IMR-90 (cell line): ENCODE results near the gene GRN. TPM values are rescaled to one million over a fixed set of nuclear protein-coding genes. Genes with fewer than 3 reads are reported as not detected.

ENCODE experiments used
- ATAC-seq: fragments of 200-7000 bp; cut with Tn5 transposase; 2 replicates; pipeline ENCODE4 v1.9.1; 2020; ENCODE audit warnings: low read depth, mild to moderate bottlenecking, moderate library complexity
- BruUV-seq: library from RNA; stranded (reverse); fragments of 400-500 nt; replicated peaks from 2 replicates; lab custom pipeline; 2021; lab: Mats Ljungman, UMichigan
- CTCF ChIA-PET: fragments of 300-600 bp; formaldehyde crosslinking; extraction: SDS; loops from one replicate; lab custom pipeline; 2021; ENCODE audit warnings: antibody characterized with exemption; lab: Yijun Ruan, JAX
- POLR2A ChIA-PET: fragments of 300-600 bp; sonication (Branson Sonifier 250); formaldehyde crosslinking; loops from one replicate; lab custom pipeline; 2022; ENCODE audit warnings: antibody characterized with exemption; ENCODE audit not compliant: unreplicated experiment; lab: Charles Lee
- DNase-seq: peaks from one replicate; pipeline ENCODE4 v3.0.0; 2013
- H2AFZ ChIP-seq: replicated peaks from 2 replicates; pipeline ENCODE3; 2013; ENCODE audit warnings: low read length, mild to moderate bottlenecking; ENCODE audit not compliant: poor library complexity
- H2AK5ac ChIP-seq: 2 replicates; pipeline ENCODE4 v1.6.1; 2013; ENCODE audit warnings: low read depth, low read length, inconsistent platforms
- H2AK9ac ChIP-seq: replicated peaks from 2 replicates; pipeline ENCODE3; 2013; ENCODE audit warnings: mild to moderate bottlenecking, low read depth, low read length, moderate library complexity; ENCODE audit not compliant: poor library complexity
- H2BK120ac ChIP-seq: 2 replicates; pipeline ENCODE4 v1.6.1; 2013; ENCODE audit warnings: low read depth, low read length, inconsistent platforms
- H2BK15ac ChIP-seq: 3 replicates; pipeline ENCODE4 v1.6.1; 2013; ENCODE audit warnings: low read depth, low read length, inconsistent platforms
- H2BK20ac ChIP-seq: 2 replicates; pipeline ENCODE4 v1.6.1; 2013; ENCODE audit warnings: low read depth, mild to moderate bottlenecking, inconsistent platforms, low read length, moderate library complexity
- H2BK5ac ChIP-seq: 2 replicates; pipeline ENCODE4 v1.6.1; 2013; ENCODE audit warnings: mild to moderate bottlenecking, low read depth, low read length, inconsistent platforms; ENCODE audit not compliant: poor library complexity, severe bottlenecking
- H3K14ac ChIP-seq: replicated peaks from 2 replicates; pipeline ENCODE4 v1.6.1; 2013; ENCODE audit warnings: low read depth, low read length, inconsistent platforms
- H3K18ac ChIP-seq: 2 replicates; pipeline ENCODE4 v1.6.1; 2013; ENCODE audit warnings: low read depth, low read length, control low read depth
- H3K23ac ChIP-seq: 2 replicates; pipeline ENCODE4 v1.6.1; 2013; ENCODE audit warnings: low read depth, low read length, inconsistent platforms
- H3K27ac ChIP-seq: 2 replicates; pipeline ENCODE4 v1.5.1; 2013; ENCODE audit warnings: mild to moderate bottlenecking, control low read depth, low read length; ENCODE audit not compliant: insufficient read depth
- H3K27me3 ChIP-seq: 2 replicates; pipeline ENCODE4 v1.6.1; 2013; ENCODE audit warnings: low read length; ENCODE audit not compliant: control insufficient read depth, insufficient read depth
- H3K36me3 ChIP-seq: 2 replicates; pipeline ENCODE4 v1.6.1; 2013; ENCODE audit warnings: low read length, mixed read lengths; ENCODE audit not compliant: control insufficient read depth, insufficient read depth
- H3K4ac ChIP-seq: 2 replicates; pipeline ENCODE4 v1.6.1; 2013; ENCODE audit warnings: low read depth, low read length, inconsistent platforms
- H3K4me1 ChIP-seq: 2 replicates; pipeline ENCODE4 v1.6.1; 2013; ENCODE audit warnings: low read length, mixed read lengths; ENCODE audit not compliant: control insufficient read depth, insufficient read depth
- H3K4me2 ChIP-seq: 2 replicates; pipeline ENCODE4 v1.6.1; 2013; ENCODE audit warnings: low read depth, mild to moderate bottlenecking, control low read depth, low read length, moderate library complexity
- H3K4me3 ChIP-seq: 2 replicates; pipeline ENCODE4 v1.5.1; 2013; ENCODE audit warnings: low read depth, mild to moderate bottlenecking, control low read depth, low read length, moderate library complexity; ENCODE audit not compliant: insufficient read depth
- H3K56ac ChIP-seq: 2 replicates; pipeline ENCODE4 v1.6.1; 2013; ENCODE audit warnings: low read length, inconsistent platforms; ENCODE audit not compliant: insufficient read depth; ENCODE audit errors: extremely low read depth
- H3K79me1 ChIP-seq, 2 experiments: 2 replicates each; pipeline ENCODE4 v1.6.1; 2013; ENCODE audit warnings: low read length in 2 of 2, inconsistent platforms in 1 of 2, low read depth in 1 of 2
- H3K9ac ChIP-seq: 2 replicates; pipeline ENCODE4 v1.6.1; 2013; ENCODE audit warnings: low read depth, low read length, control low read depth
- H3K9me1 ChIP-seq: 2 replicates; pipeline ENCODE4 v1.6.1; 2013; ENCODE audit warnings: low read length, inconsistent platforms; ENCODE audit not compliant: insufficient read depth
- H3K9me3 ChIP-seq: 2 replicates; pipeline ENCODE4 v1.6.1; 2013; ENCODE audit warnings: low read length; ENCODE audit not compliant: control insufficient read depth, insufficient read depth
- H4K20me1 ChIP-seq: 2 replicates; pipeline ENCODE4 v1.6.1; 2013; ENCODE audit warnings: low read length, inconsistent platforms; ENCODE audit not compliant: insufficient read depth
- H4K5ac ChIP-seq: 2 replicates; pipeline ENCODE4 v1.6.1; 2013; ENCODE audit warnings: mild to moderate bottlenecking, low read depth, low read length, control low read depth
- H4K8ac ChIP-seq, 2 experiments: 2 replicates each; pipeline ENCODE4 v1.6.1; 2013; ENCODE audit warnings: low read depth in 2 of 2, low read length in 2 of 2, control low read depth in 1 of 2, inconsistent platforms in 1 of 2
- H4K91ac ChIP-seq: 2 replicates; pipeline ENCODE4 v1.6.1; 2013; ENCODE audit warnings: low read depth, low read length, inconsistent platforms; ENCODE audit not compliant: insufficient read depth
- BHLHE40 ChIP-seq: fragments of 150-350 bp; IDR thresholded peaks from 2 replicates; pipeline ENCODE4 v1.6.1; 2016; ENCODE audit warnings: mild to moderate bottlenecking, low read depth, low read length
- CHD1 ChIP-seq: IDR thresholded peaks from 2 replicates; pipeline ENCODE4 v1.6.1; 2012; ENCODE audit warnings: low read depth, low read length, improper control_type of control experiment
- MAZ ChIP-seq: IDR thresholded peaks from 2 replicates; pipeline ENCODE4 v1.6.1; 2012; ENCODE audit warnings: low read depth, mild to moderate bottlenecking, low read length, improper control_type of control experiment, moderate library complexity, borderline replicate concordance
- NFE2L2 ChIP-seq: fragments of 150-350 bp; IDR thresholded peaks from 2 replicates; pipeline ENCODE4 v1.6.1; 2016; ENCODE audit warnings: low read depth, mild to moderate bottlenecking, low read length
- WGBS, 2 experiments: methylation state at CpG; one replicate each; pipeline versions ENCODE4 v1.1.5 to v1.1.7; 2013; ENCODE audit warnings: missing lambda C conversion rate in 2 of 2; ENCODE audit not compliant: insufficient read length in 1 of 2; ENCODE audit errors: extremely low coverage in 2 of 2; 5-methylcytosine and 5-hydroxymethylcytosine counted together
- dilution Hi-C: fragments of 300-500 bp; cut with HindIII; formaldehyde crosslinking; loops from one replicate; pipeline ENCODE4 v1.14.3; 2018; ENCODE audit warnings: low sequenced_read_pairs; ENCODE audit not compliant: unreplicated experiment
- in situ Hi-C: fragments of 300-500 bp; cut with MboI; formaldehyde crosslinking; loops from 3 replicates; pipeline ENCODE4 v1.14.3; 2019; ENCODE audit warnings: low sequenced_read_pairs, inconsistent platforms, mixed read lengths
- intact Hi-C: fragments of 100-400 bp; cut with micrococcal nuclease; formaldehyde crosslinking; loops from 2 replicates; pipeline ENCODE4 v1.10.0; 2022
- polyA plus RNA-seq, 3 experiments: library from polyadenylated mRNA; depleted of rRNA; stranded (reverse); fragments of >200 nt; gene quantifications; 2 replicates each; pipeline ENCODE4 v1.2.3, GENCODE V29; 2012; ENCODE audit warnings: low replicate concordance in 1 of 3
- total RNA-seq: library from RNA; depleted of rRNA; stranded (reverse); fragments of >200 nt; gene quantifications from 2 replicates; pipeline ENCODE4 v1.2.3, GENCODE V29; 2012

GRN gene
- total and polyA plus RNA-seq, 2 of the 4 experiments (the other 2 are of a cell fraction), result 38.9 to 494 TPM

GRCh38 chr17:44335564-44335963 lies 9.5 kb upstream of the GRN start:
- TF ChIP-seq MAZ (no peak), NFE2L2 (no peak), CHD1 (no peak), BHLHE40 (no peak)
- in situ Hi-C loops, result no loop called here

More at GRCh38 chr17:44335564-44335963, 9.5 kb upstream of the GRN start:
- dilution Hi-C loops (no loop called here), intact Hi-C loops (no loop called here)
- no peak overlapping the region for H2AK5ac ChIP-seq
- no CpG with 5 or more reads among the region's 3 CpGs for WGBS, 2 experiments
- BruUV-seq, result no TSS peak
- no peak overlapping the region for H2AK9ac ChIP-seq
- no peak for ATAC-seq
- no peak overlapping the region for H2BK20ac ChIP-seq
- no peak overlapping the region for H3K4ac ChIP-seq
- H3K9me1 ChIP-seq, result no peaks in the 10 kb centered on the region
- ChIA-PET CTCF (no interaction called here), POLR2A (no interaction called here)
- H4K91ac ChIP-seq, result no peak overlapping the region
- H3K9me3 ChIP-seq, result no peaks in the 10 kb centered on the region
- H3K14ac ChIP-seq, result no peak overlapping the region
- H3K23ac ChIP-seq, result no peak overlapping the region
- H3K18ac ChIP-seq, result no peak overlapping the region
- H4K5ac ChIP-seq, result no peak overlapping the region
- H3K56ac ChIP-seq, result no peak overlapping the region
- no peak overlapping the region for H3K9ac ChIP-seq
- H3K79me1 ChIP-seq, result no peaks in the 10 kb centered on the region
- H3K36me3 ChIP-seq, result no peaks in the 10 kb centered on the region
- H2AFZ ChIP-seq, result no peak overlapping the region
- H2BK120ac ChIP-seq, result no peak overlapping the region
- no peak overlapping the region for H2BK15ac ChIP-seq
- no peaks in the 10 kb centered on the region for H4K20me1 ChIP-seq
- peaks cover 13% of the 10 kb centered on the region; the same call in 1 of the 2 replicates for H3K27me3 ChIP-seq
- H3K4me2 ChIP-seq, result no peak overlapping the region
- no peaks in the 10 kb centered on the region for H3K4me1 ChIP-seq
- H2BK5ac ChIP-seq, result no peak overlapping the region
- DNase-seq, result no peak
- H4K8ac ChIP-seq, result no peak overlapping the region
- no peak overlapping the region for H3K27ac ChIP-seq
- H3K4me3 ChIP-seq, result no peak overlapping the region
